ENCODE measurements around the gene CSMD2.
"Not testable (repeated sequence)": the region's sequence is repeated elsewhere in the genome, so short reads cannot be mapped to it uniquely, and the experiment has no call there.

CSMD2 gene

DNA sequence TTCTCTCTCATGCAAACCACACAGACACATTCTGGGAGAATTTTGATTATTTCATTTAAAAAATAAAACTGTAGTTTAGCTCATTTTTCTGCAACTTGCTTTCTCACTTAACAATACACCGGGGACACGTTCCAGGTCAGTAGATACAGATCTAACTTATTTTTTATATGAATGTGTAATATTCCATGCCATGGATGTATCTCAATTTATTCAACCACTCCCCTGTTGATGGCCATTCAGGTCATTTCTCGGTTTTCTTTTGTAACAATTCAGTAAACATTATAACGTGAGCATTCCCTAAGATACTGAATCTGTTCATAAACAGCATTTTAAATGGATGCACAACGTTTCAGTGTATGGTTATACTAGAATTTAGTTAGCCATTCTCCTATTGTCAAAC, 64.7 kb downstream of the CSMD2 start:
- no peak for DNase-seq

GRCh38 chr1:34092399-34092798, 72.6 kb downstream of the CSMD2 start:
- not testable (repeated sequence) for DNase-seq

DNA sequence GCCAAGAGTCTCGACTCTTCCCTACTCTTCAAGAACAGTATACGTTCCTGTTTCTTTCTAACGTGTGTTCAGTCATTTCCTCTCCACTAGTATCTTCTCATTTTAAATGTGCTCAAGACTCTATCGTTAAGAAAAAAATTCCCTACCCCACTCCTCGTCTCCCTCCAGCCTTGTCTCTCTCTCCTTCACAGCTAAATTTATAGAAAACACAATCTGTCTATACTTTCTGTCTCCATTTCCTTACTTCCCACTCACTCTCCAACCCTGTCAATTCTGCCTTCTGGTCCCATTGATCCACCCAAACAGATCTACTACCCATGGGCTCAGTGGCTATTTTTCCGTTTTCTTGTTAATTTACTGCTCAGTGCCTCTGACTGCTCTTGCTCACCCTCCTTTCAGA, 75.3 kb downstream of the CSMD2 start:
- DNase-seq: no peak

GRCh38 chr1:34087986-34088385, 77.0 kb downstream of the CSMD2 start:
- no peak for DNase-seq

DNA sequence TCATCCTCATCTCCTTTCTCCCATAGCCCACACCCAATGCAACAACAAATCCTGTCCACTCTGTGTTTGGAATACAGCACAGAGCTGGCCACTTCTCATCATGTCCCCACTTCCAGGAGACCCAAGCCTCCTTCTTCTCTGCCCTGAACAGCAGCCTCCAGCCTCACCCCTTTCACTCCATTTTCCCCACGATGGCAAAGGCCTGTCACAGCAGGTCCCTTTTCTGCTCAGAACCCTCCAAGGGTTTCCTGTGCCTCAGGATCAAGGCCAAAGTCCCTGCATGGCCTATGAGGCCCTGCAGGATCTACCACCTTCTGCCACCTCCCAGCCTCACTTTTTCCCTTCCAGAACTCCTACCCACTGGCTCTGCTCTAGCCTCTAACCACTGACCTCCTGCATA, 78.5 kb downstream of the CSMD2 start:
- DNase-seq: no peak

DNA sequence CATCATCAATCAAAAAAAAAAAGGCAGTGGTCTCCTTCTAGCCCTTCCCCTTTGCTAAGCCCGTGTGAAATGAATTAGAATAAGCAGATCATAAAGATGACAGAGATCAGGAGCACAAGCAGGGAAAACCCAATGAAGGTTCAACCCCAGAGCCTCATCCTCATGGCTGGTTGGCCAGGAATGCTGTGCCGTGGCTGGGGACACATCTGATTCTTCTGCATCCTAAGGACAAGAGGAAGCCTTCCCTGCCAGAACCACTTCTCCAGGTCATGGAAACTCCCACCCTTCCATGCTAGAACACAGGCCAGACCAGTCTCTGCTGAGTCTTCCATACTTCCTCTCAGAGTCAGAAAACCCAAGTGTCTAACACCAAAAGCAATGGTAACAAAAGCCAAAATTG, 81.1 kb downstream of the CSMD2 start:
- DNase-seq: no peak

DNA sequence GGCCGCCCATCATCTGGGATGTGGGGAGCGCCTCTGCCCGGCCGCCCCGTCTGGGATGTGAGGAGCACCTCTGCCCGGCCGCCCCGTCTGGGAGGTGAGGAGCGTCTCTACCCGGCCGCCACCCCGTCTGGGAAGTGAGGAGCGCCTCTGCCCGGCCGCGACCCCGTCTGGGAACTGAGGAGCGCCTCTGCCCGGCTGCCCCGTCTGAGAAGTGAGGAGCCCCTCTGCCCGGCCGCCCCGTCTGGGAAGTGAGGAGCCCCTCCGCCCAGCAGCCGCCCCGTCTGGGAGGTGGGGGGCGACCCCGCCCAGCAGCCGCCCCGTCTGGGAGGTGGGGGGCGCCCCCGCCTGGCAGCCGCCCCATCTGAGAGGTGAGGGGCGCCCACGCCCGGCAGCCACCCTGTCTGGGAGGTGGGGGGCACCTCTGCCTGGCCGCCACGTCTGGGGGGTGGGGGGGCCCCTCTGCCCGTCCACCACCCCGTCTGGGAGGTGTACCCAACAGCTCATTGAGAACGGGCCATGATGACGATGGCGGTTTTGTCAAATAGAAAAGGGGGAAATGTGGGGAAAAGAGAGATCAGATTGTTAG, 82.9 kb downstream of the CSMD2 start:
- DNase-seq: not testable (repeated sequence)

DNA sequence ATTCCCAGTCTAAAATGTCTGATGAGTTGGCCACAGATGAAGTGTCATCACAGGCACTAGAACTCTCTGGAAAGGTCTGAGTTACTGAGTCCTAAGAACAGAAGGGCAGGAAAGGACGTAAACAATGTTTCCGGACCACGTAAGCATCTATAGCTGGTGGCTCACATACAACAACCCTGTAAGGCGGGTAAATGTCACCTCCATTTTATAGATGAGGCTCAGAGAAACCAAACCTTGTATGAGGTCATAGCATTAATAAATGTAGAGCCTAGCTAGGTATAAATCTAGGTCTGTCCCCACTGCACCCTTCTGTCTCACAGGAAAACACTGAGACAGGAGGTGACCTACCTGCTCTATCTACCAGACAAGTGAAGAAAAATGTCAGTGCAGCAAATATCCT, 86.6 kb downstream of the CSMD2 start:
- DNase-seq: no peak

- no peak for DNase-seq
These were observed 89.5 kb downstream of the CSMD2 start for GRCh38 chr1:34075576-34075975.

DNA sequence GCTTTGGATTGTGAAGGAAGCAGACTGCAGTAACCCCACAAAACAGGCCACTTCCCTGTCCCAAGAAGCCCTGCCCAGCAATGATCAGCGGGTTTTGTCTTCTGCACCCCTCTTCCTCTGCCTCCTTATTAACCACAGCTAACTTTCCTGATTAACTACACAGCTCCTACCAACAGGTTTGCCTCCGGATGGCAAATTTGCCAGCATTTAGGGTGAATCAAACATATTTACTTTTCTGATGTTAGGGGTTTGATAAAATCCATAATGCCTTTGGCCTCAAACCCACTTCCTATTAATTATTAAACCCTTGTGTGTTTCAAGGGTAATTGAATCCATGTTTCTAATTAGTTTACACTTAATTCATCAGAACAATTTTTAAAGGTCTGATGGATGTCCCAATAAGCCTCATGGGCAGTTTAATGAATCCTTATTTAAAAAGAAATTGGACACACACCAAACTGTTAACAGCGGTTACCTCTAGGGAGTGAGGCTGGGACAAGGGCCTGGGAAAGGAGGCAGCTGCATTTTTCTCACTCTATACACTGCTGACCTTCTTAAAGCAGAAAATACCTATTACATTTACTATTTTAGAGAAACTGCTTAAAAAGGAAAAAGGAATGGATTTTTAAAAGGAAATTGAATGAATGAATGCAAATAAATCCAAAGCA, 91.9 kb downstream of the CSMD2 start:
- DNase-seq: no peak

DNA sequence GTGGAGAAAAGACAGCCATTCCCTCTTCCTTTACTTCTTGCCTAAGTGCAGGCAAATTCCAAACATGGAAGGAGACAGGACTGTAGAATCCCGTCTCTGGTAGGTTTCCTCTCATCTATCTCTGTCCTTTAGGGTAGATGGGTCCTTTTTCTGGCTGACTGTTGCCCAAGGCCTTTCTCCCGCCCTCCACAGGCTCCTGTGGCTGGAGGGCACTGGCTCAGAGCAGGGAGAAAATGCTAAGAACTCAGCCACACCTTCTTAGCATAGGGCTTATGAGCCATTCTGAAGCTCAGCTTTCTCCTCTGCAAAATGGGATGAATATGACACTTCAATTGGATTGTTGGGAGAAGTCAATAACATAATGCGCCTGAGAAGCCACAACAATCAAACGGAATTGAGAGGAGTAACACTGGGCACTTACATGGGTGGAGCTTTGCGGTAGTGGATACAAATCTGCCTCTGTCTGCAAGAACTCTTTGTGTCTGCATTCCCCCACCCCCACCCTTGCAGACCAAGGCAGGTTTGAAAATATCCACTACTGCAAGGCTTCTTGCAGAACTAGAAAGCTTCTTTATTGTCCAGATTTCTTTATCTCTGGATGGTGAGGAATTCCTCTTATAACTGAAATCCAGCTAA, 94.7 kb downstream of the CSMD2 start:
- no peak for DNase-seq

DNA sequence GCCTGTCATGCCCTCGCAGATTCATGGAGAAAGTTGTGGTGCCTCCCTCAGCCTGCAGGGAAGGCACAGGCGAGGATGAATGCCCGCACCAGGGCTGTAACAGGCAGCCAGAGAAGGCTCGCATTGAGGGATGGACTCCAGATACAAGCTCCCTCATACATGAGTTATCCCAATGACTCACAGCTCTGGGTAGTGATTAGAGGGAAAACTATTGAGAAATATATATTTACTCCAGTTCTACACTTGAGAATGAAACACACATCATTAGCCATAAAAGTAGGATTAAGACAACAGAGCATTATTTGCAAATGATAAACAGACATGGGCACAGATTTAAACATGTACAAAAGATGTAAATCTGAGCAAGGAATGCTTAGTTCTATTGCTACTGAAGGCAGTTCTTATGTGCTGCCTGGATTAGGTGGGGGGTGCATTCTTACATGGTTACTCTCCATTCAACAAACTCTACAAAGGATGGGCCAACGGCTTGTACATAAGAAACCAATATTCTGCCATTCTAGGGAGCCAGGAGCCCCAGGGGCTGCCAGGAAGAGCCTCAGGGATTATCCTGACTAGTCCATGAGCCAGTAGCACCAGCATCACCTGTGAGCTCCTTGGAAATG, 97.9 kb downstream of the CSMD2 start:
- DNase-seq: no peak

DNA sequence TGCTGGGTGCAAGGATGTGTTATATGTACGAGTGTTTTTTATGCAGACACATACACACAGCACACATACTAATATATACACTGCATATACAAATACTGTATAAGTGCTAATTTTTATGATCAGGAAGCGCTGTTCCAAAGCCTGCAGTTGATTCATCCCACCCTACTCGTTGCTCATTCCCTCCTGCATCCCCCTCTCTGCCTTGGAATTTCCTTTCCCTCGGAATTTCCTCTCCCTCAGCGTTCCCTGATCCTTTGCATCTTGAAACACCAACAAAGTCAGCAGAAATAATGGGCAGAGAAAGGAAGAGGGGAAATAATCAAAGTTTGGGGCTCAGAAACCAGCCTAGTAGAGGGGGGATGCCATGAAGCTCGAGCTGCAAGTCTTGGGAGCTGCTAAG, 98.9 kb downstream of the CSMD2 start:
- no peak for DNase-seq

GRCh38 chr1:34065498-34065897, 99.5 kb downstream of the CSMD2 start:
- no peak for DNase-seq

DNA sequence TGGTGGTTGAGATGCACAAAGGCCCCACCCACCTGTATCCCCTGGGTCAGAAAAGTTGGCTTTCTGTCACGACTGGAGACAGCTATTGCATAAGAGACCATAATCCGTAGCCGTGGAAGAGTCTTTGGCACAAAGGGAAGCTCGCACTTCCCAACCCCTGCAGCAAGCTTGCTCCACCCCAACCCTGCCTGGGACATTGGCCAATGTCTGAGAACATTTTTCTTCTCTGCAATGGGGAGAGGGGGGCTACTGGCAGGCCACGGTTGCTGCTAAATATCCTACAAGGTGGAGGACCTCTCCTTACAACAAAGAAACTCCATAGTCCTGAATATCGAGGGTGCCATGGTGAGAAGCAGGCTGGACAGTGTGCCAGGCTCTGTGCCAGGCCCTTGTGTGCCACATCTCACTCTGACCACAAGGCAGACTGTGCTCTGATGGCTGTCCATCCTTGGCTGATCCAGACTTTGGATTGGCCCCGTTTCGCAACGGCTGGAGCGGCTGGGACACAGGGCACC, 104.1 kb downstream of the CSMD2 start:
- no peak for DNase-seq

GRCh38 chr1:34060187-34060730, 104.8 kb downstream of the CSMD2 start:
- no peak for DNase-seq

GRCh38 chr1:34057347-34058130, 107.5 kb downstream of the CSMD2 start:
- no peak for DNase-seq

DNA sequence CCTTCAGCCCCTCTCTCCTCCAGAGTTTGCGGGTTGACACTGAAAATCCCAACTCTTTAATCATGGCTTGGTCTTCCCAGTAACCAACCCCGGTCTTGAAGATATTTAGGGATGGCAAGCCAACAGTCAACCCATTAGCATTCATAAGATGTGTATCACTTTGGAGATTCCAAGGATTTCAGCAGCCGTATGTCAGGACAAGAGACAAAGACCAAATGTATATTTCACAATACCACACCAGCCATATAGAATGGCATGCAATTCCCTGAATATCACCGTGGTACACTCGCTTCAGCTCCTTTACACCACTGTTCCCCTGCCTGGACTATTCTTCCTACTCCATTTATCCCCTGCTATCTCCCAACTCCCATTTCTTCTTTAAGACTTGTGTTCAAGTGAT, 109.2 kb downstream of the CSMD2 start:
- DNase-seq: no peak

- no peak for DNase-seq
These were observed 110.1 kb downstream of the CSMD2 start for GRCh38 chr1:34054920-34055319.

- DNase-seq: no peak
These were observed 111.4 kb downstream of the CSMD2 start for GRCh38 chr1:34053660-34054059.

DNA sequence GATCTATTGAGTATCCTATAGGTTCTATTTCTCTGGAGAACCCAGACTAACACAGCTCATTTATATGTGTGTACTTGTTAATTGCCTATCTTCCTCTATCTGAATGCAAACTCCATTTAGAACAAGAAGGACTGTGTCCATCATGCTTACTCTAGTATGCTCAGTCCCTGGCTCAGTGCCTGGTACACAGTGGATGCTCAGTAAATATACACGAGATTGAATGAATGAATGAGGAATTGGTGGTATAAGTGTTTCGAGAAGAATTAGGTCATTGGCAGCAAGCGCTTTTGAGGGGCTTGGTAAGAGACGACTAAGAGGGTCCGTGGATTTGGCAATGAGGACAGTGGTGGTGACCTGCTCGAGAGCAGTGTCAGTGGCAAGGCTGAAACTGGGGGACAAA, 112.5 kb downstream of the CSMD2 start:
- no peak for DNase-seq

DNA sequence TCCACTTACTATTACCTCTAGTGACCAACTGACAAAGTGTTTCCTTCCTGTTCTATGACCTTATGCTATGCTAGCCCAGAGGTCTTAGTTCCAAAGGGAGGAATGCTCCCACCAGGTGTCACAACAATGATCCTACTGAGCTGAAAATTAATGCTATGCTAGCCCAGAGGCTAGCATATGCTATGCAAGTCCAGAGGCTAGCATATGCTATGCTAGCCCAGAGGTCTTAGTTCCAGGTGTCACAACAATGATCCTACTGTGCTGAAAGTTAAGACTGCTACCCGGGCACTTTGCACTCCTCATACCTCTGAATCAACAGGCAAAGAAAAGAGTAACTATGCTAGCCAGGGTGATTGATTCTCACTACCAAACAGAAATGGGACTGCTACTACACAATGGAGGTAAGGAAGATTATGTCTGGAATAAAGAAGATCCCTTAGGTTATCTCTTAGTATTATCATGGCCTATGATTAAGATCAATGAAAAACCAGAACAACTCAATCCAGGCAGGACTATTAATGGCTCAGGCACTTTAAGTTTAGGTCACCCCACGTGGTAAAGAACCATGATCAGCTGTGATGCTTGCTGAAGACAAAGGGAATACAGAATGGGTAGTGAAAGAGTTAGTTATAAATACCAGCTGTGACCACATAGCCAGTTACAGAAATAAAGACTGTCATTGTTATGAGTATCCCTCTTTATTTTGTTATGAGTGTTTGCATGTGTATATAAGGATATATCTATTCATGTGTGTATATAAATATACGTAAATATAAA, 114.1 kb downstream of the CSMD2 start:
- no peak for DNase-seq

Data from activated CD8-positive, alpha-beta memory T cell treated with anti-CD3 and anti-CD28 coated beads for 24 hours (primary cell).